Fibroblast of lung (primary cell): ENCODE data around the gene RNF31. TPM values are rescaled to one million over a fixed set of nuclear protein-coding genes. Genes with fewer than 3 reads are reported as not detected.
A peak's percentile ranks its signal among the peaks of the same experiment; 100 is the strongest.

Experiments used
- DNase-seq, 2 donors: peaks; one replicate each; pipeline versions ENCODE4 v3.0.0 to v3.0.0-alpha.2; 2010; ENCODE audit warnings: low read depth in 2 of 2
- H2AFZ ChIP-seq: 2 replicates; pipeline ENCODE4 v1.5.1; 2012; ENCODE audit warnings: low read length, control low read depth, inconsistent platforms
- H3K27ac ChIP-seq: 2 replicates; pipeline ENCODE4 v1.5.1; 2011; ENCODE audit warnings: low read length, control low read depth; ENCODE audit not compliant: insufficient read depth
- H3K27me3 ChIP-seq: 2 replicates; pipeline ENCODE4 v1.5.1; 2011; ENCODE audit warnings: mild to moderate bottlenecking, low read length; ENCODE audit not compliant: control insufficient read depth, insufficient read depth
- H3K36me3 ChIP-seq: 2 replicates; pipeline ENCODE4 v1.5.1; 2011; ENCODE audit warnings: low read length; ENCODE audit not compliant: control insufficient read depth, insufficient read depth
- H3K4me1 ChIP-seq: 2 replicates; pipeline ENCODE4 v1.5.1; 2011; ENCODE audit warnings: low read length; ENCODE audit not compliant: control insufficient read depth, insufficient read depth; ENCODE audit errors: extremely low read depth
- H3K4me2 ChIP-seq: 2 replicates; pipeline ENCODE4 v1.5.1; 2011; ENCODE audit warnings: low read length, control low read depth; ENCODE audit not compliant: insufficient read depth; ENCODE audit errors: extremely low read depth
- H3K4me3 ChIP-seq, 4 experiments: fragments of 200-600 bp in 1 of 4; sonication (generic) in 1 of 4; replicated peaks in 1 of 4; 2 replicates each; pipeline ENCODE4 v1.5.1; 2011 to 2016; ENCODE audit warnings: low read length in 4 of 4, low read depth in 3 of 4, mild to moderate bottlenecking in 3 of 4, control low read depth in 2 of 4, inconsistent platforms in 1 of 4, mixed read lengths in 1 of 4; ENCODE audit not compliant: insufficient read depth in 1 of 4; ENCODE audit errors: control extremely low read depth in 1 of 4
- H3K79me2 ChIP-seq: 2 replicates; pipeline ENCODE4 v1.5.1; 2012; ENCODE audit warnings: mild to moderate bottlenecking, low read length, inconsistent platforms; ENCODE audit not compliant: control insufficient read depth, insufficient read depth
- H3K9ac ChIP-seq: 2 replicates; pipeline ENCODE4 v1.5.1; 2011; ENCODE audit warnings: mild to moderate bottlenecking, low read length, control low read depth; ENCODE audit not compliant: insufficient read depth
- H3K9me3 ChIP-seq: 2 replicates; pipeline ENCODE4 v1.5.1; 2012; ENCODE audit warnings: low read depth, low read length; ENCODE audit not compliant: control insufficient read depth, insufficient read depth
- H4K20me1 ChIP-seq: 2 replicates; pipeline ENCODE4 v1.5.1; 2011; ENCODE audit warnings: low read length; ENCODE audit not compliant: control insufficient read depth, insufficient read depth; ENCODE audit errors: extremely low read depth
- EZH2 ChIP-seq: IDR thresholded peaks from 2 replicates; pipeline ENCODE4 v1.5.1; 2012; ENCODE audit warnings: low read length, control low read depth, mild to moderate bottlenecking; ENCODE audit errors: missing control alignments
- polyA plus RNA-seq, 2 donors: library from polyadenylated mRNA; depleted of rRNA in 1 of 2; stranded (reverse) in 1 of 2; unstranded in 1 of 2; fragments of >200 nt; gene quantifications; 2 replicates each; pipeline ENCODE4 v1.2.1, GENCODE V29; 2011 to 2012; ENCODE audit warnings: missing spikeins in 1 of 2
- total RNA-seq: library from RNA; depleted of rRNA; stranded (reverse); fragments of >200 nt; gene quantifications from 2 replicates; pipeline ENCODE4 v1.2.1, GENCODE V29; 2014
- TF ChIP-seq, protein P1 (sequence below), 2 donors: IDR thresholded peaks in 1 of 2; conservative IDR thresholded peaks in 1 of 2; 1 replicate in 1 of 2; 2 replicates in 1 of 2; pipeline ENCODE4 v1.5.1; 2011 to 2012; ENCODE audit warnings: low read length in 2 of 2, control low read depth in 1 of 2, inconsistent platforms in 1 of 2, low read depth in 1 of 2, mild to moderate bottlenecking in 1 of 2

The RNF31 gene
- total and polyA plus RNA-seq, 2 donors (not counting 1 experiment from before 2014, with no cell fraction given): 9.2 to 25.4 TPM

DNA sequence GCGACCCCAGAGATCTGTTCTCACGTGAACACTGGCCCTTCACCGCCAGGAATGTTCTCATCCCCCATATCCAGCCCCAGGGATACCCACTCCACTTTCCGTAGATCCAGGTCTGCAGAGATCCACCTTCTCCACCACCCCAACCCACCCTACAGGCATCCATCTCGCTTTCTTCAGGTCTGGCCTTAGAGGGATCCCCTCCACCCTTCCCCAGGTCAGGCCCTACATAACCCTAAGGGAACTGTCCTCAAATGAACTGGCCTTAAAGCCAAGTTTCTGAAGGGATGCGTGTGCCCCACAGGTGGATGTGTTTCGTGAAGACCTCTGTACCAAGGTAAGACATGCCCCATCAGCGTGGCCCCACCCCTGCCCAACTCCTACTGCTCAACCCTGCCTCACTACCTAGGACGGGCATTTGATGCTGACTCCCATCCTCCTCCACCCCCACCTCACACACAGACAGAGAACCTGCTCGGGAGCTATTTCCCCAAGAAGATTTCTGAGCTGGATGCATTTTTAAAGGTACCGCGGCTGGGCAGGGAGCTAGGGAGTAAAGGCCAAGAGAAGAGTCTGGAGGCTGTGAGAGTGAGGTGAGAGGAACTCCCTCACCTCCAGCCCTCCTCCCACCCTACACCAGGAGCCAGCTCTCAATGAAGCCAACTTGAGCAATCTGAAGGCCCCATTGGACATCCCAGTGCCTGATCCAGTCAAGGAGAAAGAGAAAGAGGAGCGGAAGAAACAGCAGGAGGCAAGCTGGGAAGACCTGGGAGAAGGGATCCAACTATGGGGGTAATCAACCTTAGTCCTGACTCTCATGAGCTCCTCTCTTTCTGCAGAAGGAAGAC is 10.4 kb upstream of the RNF31 start:
- H3K27ac ChIP-seq: peak overlapping the region; percentile 87

DNA sequence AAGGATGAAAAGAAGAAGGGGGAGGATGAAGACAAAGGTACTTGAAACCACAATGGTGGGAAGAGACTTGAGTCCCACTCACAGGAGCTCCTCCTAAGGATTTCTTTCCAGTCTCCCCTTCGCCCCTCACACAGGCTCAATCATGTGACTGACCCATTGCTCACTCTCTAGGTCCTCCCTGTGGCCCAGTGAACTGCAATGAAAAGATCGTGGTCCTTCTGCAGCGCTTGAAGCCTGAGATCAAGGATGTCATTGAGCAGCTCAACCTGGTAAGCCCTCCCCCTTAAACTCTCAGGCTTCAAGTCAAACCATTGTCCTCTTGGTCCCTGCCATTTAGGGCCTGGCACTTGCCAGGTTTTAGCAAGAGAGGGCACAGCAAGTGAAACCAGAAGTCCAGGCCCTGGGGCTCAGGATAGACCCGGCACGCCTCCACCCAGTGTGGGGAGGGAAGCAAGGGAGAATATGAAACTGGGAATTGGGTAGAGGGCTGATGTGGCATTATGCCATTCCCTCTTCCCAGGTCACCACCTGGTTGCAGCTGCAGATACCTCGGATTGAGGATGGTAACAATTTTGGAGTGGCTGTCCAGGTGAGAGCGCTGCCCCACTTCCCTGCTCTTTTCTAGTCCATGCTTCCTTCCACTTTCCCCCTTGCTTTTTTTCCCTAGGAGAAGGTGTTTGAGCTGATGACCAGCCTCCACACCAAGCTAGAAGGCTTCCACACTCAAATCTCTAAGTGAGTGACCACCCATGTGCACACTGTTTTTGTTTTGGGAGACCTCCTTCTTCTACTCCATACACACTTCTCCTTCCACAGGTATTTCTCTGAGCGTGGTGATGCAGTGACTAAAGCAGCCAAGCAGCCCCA is 9.5 kb upstream of the RNF31 start:
- TF ChIP-seq, protein P1, sequence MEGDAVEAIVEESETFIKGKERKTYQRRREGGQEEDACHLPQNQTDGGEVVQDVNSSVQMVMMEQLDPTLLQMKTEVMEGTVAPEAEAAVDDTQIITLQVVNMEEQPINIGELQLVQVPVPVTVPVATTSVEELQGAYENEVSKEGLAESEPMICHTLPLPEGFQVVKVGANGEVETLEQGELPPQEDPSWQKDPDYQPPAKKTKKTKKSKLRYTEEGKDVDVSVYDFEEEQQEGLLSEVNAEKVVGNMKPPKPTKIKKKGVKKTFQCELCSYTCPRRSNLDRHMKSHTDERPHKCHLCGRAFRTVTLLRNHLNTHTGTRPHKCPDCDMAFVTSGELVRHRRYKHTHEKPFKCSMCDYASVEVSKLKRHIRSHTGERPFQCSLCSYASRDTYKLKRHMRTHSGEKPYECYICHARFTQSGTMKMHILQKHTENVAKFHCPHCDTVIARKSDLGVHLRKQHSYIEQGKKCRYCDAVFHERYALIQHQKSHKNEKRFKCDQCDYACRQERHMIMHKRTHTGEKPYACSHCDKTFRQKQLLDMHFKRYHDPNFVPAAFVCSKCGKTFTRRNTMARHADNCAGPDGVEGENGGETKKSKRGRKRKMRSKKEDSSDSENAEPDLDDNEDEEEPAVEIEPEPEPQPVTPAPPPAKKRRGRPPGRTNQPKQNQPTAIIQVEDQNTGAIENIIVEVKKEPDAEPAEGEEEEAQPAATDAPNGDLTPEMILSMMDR (conservative IDR thresholded peaks at IDR 0.05 in 1 of 2, IDR thresholded peaks at IDR 0.05 in 1 of 2; ENCODE audit: low read depth in 1 of 2, low read length in 2 of 2): no peak
- no peak for TF ChIP-seq EZH2
- Histone ChIP-seq H3K27me3 (no peaks in the 10 kb centered on the region), H4K20me1 (no peaks in the 10 kb centered on the region), H3K36me3 (peaks cover 7% of the 10 kb centered on the region), H3K4me1 (peaks cover 7% of the 10 kb centered on the region), H3K79me2 (peaks cover 31% of the 10 kb centered on the region), H2AFZ (no peak overlapping the region), H3K27ac (no peak overlapping the region), H3K9me3 (no peaks in the 10 kb centered on the region), H3K4me3 (peak overlapping the region in 1 of 4 experiments; percentile 90), H3K9ac (no peak overlapping the region), H3K4me2 (no peak overlapping the region)
- DNase-seq: no peak

More for the DNA sequence above, 10.4 kb upstream of the RNF31 start:
- Histone ChIP-seq H3K79me2 (peaks cover 31% of the 10 kb centered on the region), H3K27me3 (no peaks in the 10 kb centered on the region), H3K36me3 (peaks cover 7% of the 10 kb centered on the region), H3K4me1 (peaks cover 6% of the 10 kb centered on the region), H3K4me3 (peak overlapping the region; percentile 69 to 90 (median 84)), H3K4me2 (peak overlapping the region; percentile 96), H3K9me3 (no peaks in the 10 kb centered on the region), H2AFZ (no peak overlapping the region), H3K9ac (peak overlapping the region; percentile 89), H4K20me1 (no peaks in the 10 kb centered on the region)
- TF ChIP-seq, protein P1 (conservative IDR thresholded peaks at IDR 0.05 in 1 of 2, IDR thresholded peaks at IDR 0.05 in 1 of 2; ENCODE audit: low read depth in 1 of 2, low read length in 2 of 2): no peak
- no peak for TF ChIP-seq EZH2
- no peak for DNase-seq
